Stimulated activated naive CD4-positive, alpha-beta T cell (primary cell): Measurements from ENCODE around the gene DAAM1.

ENCODE experiments used
- DNase-seq, 6 experiments: peaks; one replicate each; lab custom pipeline; 2025; lab: John Stamatoyannopoulos, UW

Gene DAAM1

DNA sequence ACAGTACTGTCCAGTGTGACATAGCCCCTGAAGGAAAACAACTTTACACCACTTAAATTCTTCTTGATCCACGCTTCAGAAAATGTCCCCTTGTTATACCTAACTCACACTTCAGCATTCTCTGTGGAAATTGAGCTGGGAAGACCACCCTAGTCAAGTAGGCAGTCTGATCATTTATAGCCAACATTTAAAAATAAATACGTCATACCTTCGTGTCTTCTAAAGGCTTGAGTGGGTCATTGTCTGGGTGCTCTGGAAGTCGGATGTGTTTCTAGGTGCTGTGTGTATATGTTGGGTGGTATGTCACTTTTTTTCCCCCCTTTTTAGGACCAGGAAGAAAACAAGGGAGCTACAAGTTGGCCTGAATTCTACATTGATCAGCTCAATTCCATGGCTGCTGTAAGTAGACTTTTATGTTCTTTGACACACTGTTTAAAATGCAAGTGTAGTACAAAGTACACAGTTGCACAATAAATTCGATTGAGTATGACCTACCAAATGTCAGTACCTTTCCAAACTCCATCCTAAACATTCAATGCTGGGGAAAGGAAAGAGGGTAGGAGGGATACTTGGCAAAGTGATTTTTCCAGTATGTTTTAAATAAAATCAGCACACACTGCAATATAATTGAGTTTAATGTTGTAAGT lies 126.6 kb downstream of the DAAM1 start:
- DNase-seq, result no peak

DNA sequence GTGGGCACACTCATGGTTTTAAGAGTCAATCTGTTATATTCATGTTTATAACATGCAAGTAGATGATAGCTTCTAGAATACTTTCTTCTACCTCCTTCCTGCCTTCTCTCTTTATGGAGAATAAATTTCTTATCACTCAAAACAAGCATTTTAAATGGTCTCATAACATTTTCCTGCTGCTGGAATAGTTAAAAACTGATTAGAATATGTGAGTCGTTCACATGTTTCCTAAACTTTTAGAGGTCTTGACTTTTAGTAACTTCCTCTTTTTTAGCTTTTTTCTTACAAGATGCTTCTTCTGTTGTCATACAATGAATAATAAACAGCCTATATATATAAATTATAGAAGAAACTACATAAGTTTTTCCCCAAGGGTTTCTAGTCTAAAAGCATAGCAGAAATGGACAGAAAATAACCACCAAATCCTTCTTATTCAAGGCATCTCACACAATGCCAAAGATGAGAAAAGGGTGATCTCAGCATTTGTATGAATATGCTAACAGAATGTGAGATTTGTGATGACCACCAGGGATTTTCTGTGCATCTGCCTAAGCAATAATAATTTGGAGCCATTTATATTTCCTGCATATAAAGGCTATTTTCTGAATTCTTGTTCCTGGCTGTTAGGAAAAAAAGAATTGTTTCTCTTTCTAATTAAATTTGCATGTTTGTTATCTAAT lies 127.8 kb downstream of the DAAM1 start:
- DNase-seq, result no peak

DNA sequence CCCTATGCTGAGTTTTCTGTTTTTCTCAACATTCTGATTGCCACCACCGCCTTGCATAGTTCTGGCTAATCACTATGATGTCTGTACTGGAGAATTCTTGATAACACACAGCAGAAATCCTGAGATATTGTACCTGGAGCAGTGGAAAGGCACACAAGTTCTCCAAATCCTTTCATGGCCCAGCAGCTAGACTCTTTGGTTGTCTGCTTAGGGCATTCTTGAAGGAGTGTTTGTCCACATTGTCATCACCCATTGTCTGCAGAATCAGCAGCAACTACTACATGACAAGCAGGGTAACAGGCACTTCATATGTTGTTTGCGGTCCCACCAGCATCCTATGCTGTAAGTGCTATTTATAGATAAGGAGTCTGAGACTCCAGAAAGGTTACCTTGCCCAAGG lies 128.9 kb downstream of the DAAM1 start:
- DNase-seq, result no peak

DNA sequence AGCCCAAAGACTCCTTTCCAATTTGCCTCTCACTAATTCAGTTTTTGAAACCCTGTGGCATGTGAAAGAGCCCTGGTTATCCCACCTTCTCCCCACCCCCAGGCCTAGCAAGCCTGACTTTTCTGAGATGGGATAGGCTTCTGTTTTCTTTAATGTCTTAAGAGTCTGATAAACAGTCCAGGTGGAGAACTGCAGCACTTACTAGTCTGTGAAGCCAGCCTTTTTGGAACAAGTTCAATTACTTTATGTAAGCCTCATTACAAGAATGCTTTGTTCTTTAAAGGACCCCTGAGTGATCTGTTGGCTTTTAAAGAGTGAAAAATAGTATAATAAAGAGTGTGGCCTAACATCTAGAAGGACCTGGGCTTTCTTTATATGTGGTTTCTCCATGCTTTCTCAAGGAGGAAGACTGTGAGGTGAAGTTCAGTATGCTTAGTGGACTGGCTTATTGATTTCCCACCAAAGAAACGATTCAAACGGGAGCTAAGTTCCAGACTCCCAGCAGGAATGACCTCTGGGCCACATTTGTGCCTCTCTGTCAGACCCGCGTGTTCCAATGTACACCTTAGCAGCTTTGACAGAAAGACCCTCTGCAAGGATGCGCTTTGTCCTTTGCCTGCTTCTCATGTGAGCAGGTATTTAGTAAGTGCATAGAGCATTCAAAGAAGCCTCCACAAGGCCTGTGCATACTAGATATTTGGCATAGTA lies 129.5 kb downstream of the DAAM1 start:
- DNase-seq, result no peak

DNA sequence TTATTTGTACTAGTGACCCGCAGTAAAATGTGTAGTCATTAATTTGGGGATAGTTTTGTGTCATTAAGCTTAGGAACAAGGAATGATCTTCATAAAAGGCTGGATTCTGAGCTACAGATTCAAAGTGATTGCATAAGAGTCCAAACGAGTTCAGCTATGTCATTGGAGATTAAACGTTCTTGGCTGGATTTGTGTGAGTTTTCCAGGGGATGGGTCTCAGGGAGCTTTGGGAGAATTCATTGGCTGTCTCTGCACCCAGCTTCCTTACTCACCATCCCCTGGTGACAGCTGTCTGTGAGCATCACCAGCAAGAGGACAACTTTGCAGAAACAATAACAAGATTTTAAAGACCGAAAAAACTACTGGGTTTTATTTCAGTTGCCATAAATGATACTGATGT lies 130.4 kb downstream of the DAAM1 start:
- no peak for DNase-seq

DNA sequence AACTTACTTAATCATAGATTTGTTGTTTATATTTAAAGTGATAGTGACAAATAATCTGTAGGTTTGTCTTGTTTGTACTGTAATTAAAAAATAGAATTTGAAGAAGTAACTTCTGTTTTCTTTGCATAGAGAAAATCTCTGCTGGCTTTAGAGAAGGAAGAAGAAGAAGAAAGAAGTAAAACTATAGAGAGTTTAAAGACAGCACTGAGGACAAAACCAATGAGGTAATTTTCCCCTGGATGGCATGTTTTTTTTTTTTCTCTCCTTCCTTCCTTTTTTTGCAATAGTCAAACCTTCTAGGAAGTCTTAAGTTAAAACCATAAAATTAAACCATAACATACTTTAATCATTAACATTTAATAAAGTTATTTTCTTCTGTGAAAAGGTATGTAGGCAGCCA lies 131.9 kb downstream of the DAAM1 start:
- DNase-seq, result no peak

DNA sequence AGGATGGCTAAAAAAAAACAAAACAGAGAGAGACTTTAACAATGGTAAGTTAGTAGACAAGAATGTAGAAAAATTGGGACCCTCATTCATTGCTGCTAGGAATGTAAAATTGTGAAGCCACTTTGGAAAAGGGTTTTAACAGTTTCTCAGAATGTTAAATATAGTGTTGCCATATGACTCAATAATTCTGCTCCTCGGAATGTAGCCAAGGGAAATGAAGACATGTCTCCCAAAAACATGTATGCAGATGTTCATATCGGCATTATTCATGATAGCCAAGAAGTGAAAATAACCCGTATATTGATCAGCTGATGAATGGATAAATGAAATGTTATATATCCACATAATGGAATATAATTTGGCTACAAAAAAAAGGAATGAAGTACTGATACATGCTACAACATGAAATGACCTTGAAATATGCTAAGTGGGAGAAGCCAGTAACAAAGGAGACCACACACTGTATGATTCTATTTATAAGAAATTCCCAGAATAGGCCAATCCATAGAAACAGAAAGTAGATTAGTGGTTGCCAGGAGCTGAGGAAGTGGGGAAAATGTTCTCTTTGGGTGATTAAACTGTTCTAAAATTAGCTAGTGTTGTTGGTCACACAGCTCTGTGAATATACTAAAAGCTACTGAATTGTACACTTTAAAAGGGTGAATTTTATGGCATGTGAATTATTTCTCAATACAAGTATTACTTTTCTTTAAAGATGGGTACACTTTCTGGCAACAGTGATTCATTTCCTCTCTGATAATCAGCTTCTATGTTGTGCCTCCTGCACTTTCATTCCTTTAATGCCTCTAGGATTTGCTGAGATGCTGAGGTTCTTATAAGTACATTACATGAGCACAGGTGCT lies 132.5 kb downstream of the DAAM1 start:
- no peak for DNase-seq

DNA sequence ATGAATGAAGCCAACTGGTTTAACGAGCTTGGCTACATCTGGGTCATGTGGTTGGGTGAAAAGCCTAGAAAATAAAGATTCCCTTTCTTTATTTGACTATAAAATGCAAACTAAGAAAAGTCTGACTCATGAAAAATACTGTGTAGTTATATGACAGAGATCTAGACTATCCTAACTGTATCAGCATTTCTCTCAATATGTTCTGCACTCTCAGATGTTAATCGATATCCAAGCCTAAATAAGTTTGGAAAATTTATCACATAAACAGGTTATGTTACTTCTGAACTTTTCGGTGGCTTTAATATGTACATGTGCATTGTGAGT lies 133.1 kb downstream of the DAAM1 start:
- no peak for DNase-seq

DNA sequence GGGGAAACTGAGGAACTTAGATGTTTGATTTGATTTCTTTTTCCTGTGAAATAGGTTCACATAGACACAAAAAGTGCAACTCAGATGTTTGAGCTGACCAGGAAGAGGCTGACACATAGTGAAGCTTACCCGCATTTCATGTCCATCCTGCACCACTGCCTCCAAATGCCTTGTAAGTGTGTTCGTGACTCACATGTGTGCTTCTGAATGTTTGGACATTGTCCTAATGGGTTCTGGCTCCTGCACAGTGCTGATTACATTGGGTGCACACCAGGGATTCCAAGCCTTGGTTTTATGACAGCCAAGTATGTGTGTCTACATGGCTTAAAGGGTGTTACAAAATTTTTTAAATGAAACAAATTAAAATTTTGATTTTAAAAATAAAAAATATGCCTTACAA lies 137.4 kb downstream of the DAAM1 start:
- no peak for DNase-seq

DNA sequence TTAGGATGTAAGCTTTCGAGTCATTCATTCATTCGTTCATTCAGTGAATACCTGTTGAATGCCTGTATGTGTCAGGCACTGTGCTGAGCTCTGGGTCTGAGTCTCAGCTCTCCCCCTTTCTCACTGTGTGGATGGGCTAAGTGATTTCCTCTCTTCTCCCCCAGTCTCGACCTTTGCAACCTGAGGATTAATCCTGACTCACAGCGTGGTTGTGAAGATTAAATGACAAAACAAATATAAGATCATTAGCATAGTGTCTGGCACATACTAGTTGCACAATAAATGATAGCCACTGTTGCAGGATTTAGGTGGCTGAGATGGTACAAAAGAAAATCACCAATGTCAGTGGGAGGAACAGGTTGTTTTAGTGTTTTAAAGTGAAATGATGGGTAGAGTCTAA lies 140.0 kb downstream of the DAAM1 start:
- DNase-seq, result no peak

DNA sequence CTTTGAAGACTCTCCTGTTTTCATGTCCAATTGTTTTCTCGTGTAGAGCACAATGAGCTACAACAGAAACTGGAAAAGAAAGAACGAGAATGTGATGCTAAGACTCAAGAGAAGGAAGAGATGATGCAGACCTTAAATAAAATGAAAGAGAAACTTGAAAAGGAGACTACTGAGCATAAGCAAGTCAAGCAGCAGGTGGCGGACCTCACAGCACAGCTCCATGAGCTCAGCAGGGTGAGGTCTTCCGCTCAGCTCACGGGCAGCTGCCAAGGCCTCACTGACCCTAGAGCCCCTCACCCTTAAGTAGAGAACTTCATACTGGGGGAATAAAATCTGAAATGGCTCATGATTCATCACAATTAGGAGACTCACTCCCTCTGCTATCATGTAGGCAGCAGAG lies 142.0 kb downstream of the DAAM1 start:
- no peak for DNase-seq

DNA sequence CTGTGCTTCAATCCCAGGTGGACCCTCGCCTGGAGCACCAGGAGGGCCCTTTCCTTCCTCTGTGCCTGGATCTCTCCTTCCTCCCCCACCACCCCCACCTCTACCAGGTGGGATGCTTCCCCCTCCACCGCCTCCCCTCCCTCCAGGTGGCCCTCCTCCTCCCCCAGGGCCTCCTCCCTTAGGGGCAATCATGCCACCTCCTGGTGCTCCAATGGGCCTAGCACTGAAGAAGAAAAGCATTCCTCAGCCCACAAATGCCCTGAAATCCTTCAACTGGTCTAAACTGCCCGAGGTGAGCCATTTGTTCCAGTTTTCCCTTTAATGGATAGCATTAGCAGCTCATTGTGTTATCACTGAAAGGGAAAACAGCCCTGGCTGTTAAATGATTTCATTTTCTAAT lies 142.8 kb downstream of the DAAM1 start:
- no peak for DNase-seq

DNA sequence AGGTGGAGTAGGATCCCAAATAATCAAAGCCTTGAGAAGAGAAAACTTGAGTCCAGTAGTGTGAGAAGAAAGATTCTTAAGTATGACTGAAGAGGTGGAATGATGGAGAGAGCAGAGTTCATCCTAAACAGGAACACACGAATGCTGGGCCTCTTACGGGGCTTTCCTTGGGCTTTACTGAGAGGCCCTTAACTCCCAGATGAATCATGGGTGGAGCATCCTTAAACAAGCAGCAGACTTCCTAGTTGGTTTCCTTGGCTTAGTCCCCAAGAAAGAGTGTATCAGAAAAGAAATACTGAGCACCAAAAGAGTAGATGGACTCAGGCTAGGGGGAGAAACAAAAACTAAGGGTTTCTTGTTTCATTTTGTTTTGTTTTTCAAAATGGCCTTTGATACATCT lies 144.3 kb downstream of the DAAM1 start:
- no peak for DNase-seq

DNA sequence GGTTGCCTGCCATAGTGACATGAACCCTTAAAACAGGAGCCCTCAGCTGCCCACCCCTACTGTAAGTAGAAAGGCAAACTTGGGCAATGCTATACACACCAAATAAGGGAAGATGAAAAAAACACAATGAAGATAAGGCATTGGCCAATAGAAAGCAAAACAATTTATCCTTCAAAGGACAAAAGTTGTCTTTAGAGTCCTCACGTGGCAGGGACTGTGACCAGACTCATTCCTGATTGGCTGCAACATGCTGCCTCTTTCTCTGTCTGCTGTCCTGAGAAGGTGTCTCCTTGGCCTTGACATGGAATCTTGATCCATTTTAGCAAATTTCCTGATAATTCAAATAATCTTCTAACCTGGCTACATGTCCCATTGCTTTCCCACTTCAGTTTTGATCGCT lies 144.8 kb downstream of the DAAM1 start:
- no peak for DNase-seq

DNA sequence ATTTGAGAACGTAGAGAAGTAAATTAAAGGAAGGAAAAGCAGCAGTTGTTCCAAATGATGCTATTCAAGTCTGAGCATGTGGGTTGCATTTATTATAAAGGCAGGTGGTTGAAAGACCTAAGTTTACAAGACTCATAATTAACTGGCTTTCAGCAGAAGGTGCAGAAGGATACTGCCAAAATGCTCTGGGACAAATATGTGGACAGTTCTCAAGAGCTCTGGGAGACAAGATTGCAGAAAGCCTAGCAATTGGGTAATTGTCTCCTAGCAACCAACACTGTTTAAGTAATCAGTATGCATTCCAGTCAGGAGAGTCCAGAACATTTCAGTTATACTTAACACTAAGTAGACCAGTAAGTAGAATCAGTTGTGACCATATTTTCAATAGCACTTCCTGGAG lies 145.2 kb downstream of the DAAM1 start:
- no peak for DNase-seq

DNA sequence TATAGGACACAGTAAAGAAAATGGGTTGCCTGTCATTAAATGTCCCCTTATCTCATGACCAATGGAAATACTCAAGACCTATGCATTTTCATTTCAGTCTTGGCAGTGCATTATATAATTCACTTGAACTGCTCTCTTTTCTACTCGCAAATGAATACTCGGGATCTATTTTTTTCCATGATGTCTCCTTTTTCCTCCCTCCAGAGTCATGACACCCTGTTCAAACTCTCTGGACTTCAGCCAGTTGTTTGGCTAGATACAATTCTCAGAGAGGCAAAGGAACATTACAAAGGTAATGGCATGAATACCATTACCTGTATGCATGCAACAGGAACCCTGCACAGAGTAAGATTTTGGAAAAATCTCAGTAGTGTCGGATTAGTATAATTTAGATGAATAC lies 145.8 kb downstream of the DAAM1 start:
- no peak for DNase-seq

DNA sequence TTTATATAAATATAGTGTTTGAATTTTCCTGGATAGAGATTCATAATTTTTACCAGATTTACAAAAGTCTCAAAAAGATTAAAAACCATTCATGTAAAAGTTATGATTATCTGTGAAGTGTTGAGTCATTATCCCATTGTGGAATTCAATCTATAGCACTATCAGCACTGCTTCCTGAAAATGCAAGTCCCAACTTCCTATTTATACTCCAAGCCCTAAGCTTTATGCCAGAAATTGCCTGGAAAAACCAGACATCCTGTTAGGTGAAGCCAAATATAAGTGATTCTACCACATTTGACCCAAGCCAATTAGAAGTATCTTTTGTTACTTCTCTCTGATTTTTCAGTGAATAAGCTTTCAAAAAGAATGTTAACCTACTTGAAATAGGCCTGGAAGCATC lies 147.6 kb downstream of the DAAM1 start:
- no peak for DNase-seq

DNA sequence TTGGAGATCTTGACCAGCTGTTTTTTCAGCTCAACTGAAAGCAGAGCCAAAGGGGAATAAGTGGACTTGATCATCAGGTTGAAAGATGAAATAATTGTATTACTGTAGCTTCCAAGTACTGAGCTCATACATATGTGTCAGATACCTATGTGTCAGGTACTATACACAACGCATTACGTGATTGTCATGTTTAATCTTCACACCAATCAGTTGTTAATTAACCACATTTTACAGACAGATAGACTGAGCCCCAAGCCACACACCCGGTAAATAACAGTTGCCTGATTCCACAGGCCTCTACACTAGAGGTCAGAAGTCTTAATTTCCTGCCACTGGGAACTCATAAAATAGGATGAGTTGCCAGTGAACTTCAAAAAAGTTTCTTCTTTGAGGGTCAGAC lies 148.2 kb downstream of the DAAM1 start:
- DNase-seq, result no peak

DNA sequence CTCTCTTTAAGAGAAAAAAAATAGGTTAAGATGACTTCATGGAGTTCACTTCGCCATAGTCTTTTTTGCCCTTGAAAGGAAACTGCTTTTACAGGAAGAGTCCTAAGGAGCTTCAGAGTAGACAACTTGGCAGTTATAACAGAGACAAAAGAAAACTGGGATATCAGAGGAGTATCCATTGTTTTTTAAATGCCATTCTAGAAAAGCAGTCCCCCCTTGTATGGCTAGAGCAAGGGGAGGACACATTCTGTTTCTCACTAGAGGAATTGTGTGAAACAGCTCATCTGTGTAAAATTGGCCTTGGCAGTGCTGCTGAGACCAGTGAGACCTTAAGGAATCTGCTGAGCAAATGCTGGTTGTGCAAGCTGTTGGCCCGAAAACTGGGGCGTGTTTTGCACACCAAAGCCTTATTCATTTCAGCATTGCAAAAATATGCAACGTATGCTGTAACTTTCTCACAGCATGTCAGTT lies 148.7 kb downstream of the DAAM1 start:
- DNase-seq, result no peak

DNA sequence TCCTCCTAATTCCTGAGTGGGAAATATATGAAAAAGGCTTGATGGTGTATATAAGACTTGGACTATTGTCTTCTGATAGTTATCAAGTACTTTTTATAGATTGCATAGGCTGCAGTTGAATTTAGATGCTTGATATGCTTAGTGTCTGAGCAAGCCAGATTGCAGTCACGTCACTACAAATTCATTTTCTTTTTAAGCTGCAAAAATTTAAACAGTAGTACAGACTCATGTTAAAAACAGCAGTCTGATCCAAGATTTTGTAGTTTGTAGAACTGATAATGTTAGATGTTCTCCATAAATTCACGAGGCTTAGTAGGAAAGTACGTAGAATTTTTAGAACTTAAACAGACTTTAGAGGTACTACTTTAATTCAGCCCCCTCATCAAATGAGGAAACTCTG lies 150.3 kb downstream of the DAAM1 start:
- DNase-seq, result no peak

DNA sequence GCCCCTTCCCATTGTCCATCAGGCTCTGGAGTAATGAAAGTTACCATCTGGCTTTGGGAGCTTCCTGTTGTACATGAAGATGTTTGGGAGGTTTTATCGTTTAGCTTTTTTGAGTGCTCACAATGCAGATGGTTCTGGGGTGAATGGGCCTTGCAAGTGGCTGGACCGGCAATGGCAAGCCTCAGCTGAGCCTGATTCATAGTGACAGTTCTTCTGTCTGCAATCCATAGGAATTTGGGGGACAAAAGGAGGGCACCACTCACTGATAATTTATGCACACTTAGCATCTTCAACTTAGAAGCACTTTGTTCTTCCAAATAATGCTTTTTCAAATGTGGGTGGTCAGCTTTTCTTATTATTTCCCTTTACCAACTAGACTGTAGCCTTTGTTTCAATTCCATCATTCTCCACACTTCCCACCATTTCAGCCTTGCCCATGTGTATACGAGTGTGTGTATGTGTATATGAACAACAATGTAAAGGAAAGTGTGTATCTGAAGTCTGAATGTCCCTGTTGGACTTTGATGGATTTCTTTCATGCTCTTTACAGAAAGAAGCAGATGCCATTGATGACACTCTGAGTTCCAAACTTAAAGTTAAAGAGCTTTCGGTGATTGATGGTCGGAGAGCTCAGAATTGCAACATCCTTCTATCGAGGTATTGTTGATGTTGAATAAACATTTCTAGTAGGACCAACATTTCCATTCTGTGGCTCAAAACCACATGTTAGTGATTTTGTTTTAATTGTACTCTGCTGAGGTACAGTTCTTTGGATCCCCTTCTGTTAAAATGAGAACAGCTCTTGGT lies 151.3 kb downstream of the DAAM1 start:
- DNase-seq, result no peak
